ENCODE measurements around the gene TTC28. TPM values are rescaled to one million over a fixed set of nuclear protein-coding genes. Genes with fewer than 3 reads are reported as not detected.
A peak's percentile ranks its signal among the peaks of the same experiment; 100 is the strongest.
"Not testable (repeated sequence)": the region's sequence is repeated elsewhere in the genome, so short reads cannot be mapped to it uniquely, and the experiment has no call there.

TTC28 gene
- total RNA-seq, 1 donor from 2014 or later = 17.0 TPM

- intact Hi-C loops (cut with micrococcal nuclease) = no loop called here
Measured at GRCh38 chr22:28075358-28075981, 604.2 kb downstream of the TTC28 start.

GRCh38 chr22:28074526-28074925 lies 605.1 kb downstream of the TTC28 start:
- intact Hi-C loops (cut with micrococcal nuclease) = no loop called here
- DNase-seq (peak; percentile 54), ATAC-seq (peak; percentile 88)

More at GRCh38 chr22:28075358-28075981, 604.2 kb downstream of the TTC28 start:
- peak; percentile 30 for DNase-seq
- peak; percentile 77 for ATAC-seq

GRCh38 chr22:28072066-28072465 lies 607.6 kb downstream of the TTC28 start:
- no peak for DNase-seq
- no peak for ATAC-seq
- intact Hi-C loops (cut with micrococcal nuclease) = no loop called here

GRCh38 chr22:28068826-28069225 lies 610.8 kb downstream of the TTC28 start:
- ATAC-seq (no peak), DNase-seq (no peak)
- intact Hi-C loops (cut with micrococcal nuclease) = no loop called here

GRCh38 chr22:28064920-28065319 lies 614.7 kb downstream of the TTC28 start:
- no peak for ATAC-seq
- intact Hi-C loops (cut with micrococcal nuclease) = no loop called here
- DNase-seq = no peak

- ATAC-seq (no peak), DNase-seq (no peak)
- intact Hi-C loops (cut with micrococcal nuclease) = no loop called here
Measured at GRCh38 chr22:28063656-28064055, 616.0 kb downstream of the TTC28 start.

- ATAC-seq; intact Hi-C loops (cut with micrococcal nuclease); DNase-seq: not testable (repeated sequence)
Measured at GRCh38 chr22:28060594-28060993, 619.0 kb downstream of the TTC28 start.

- DNase-seq (no peak), ATAC-seq (no peak)
- intact Hi-C loops (cut with micrococcal nuclease) = loop anchor here (10.0 kb wide), 1 partner anchor 387 kb away; no protein-coding TSS in a partner anchor
Measured at GRCh38 chr22:28058036-28058435, 621.6 kb downstream of the TTC28 start.

GRCh38 chr22:28054819-28055208 lies 624.8 kb downstream of the TTC28 start:
- intact Hi-C loops (cut with micrococcal nuclease) = loop anchor here (5.0 to 10.0 kb wide), 2 partner anchors 390 to 537 kb away; no protein-coding TSS in a partner anchor
- DNase-seq (no peak), ATAC-seq (no peak)

GRCh38 chr22:28053896-28054818 lies 625.5 kb downstream of the TTC28 start:
- no peak for DNase-seq
- ATAC-seq = no peak
- intact Hi-C loops (cut with micrococcal nuclease) = loop anchor here (5.0 to 10.0 kb wide), 2 partner anchors 391 to 538 kb away; no protein-coding TSS in a partner anchor

GRCh38 chr22:28052825-28053269 lies 626.8 kb downstream of the TTC28 start:
- DNase-seq (no peak), ATAC-seq (no peak)
- intact Hi-C loops (cut with micrococcal nuclease) = loop anchor here (5.0 to 10.0 kb wide), 2 partner anchors 392 to 539 kb away; no protein-coding TSS in a partner anchor

GRCh38 chr22:28051787-28052356 lies 627.8 kb downstream of the TTC28 start:
- ATAC-seq (peak; percentile 69), DNase-seq (peak; percentile 84)
- intact Hi-C loops (cut with micrococcal nuclease) = loop anchor here (5.0 to 10.0 kb wide), 2 partner anchors 393 to 540 kb away; no protein-coding TSS in a partner anchor

GRCh38 chr22:28051091-28051786 lies 628.4 kb downstream of the TTC28 start:
- intact Hi-C loops (cut with micrococcal nuclease) = loop anchor here (5.0 to 10.0 kb wide), 2 partner anchors 394 to 541 kb away; no protein-coding TSS in a partner anchor
- ATAC-seq (no peak), DNase-seq (no peak)

- intact Hi-C loops (cut with micrococcal nuclease) = no loop called here
- ATAC-seq (no peak), DNase-seq (no peak)
Measured at GRCh38 chr22:28048529-28048928, 631.1 kb downstream of the TTC28 start.

GRCh38 chr22:28047740-28048139 lies 631.9 kb downstream of the TTC28 start:
- ATAC-seq (peak; percentile 33), DNase-seq (no peak)
- intact Hi-C loops (cut with micrococcal nuclease) = no loop called here

- no peak for DNase-seq
- no peak for ATAC-seq
- intact Hi-C loops (cut with micrococcal nuclease) = no loop called here
Measured at GRCh38 chr22:28046100-28046499, 633.5 kb downstream of the TTC28 start.

GRCh38 chr22:28044546-28045173 lies 635.0 kb downstream of the TTC28 start:
- ATAC-seq = no peak
- intact Hi-C loops (cut with micrococcal nuclease) = no loop called here
- no peak for DNase-seq

GRCh38 chr22:28043266-28043665 lies 636.4 kb downstream of the TTC28 start:
- intact Hi-C loops (cut with micrococcal nuclease) = no loop called here
- no peak for DNase-seq
- ATAC-seq = peak; percentile 74
